ENCODE data around the gene SLC22A4. TPM values are rescaled to one million over a fixed set of nuclear protein-coding genes. Genes with fewer than 3 reads are reported as not detected.

Gene SLC22A4
- total and polyA plus RNA-seq, 9 donors: 0.72 to 7.7 (median 2.3) TPM

DNA sequence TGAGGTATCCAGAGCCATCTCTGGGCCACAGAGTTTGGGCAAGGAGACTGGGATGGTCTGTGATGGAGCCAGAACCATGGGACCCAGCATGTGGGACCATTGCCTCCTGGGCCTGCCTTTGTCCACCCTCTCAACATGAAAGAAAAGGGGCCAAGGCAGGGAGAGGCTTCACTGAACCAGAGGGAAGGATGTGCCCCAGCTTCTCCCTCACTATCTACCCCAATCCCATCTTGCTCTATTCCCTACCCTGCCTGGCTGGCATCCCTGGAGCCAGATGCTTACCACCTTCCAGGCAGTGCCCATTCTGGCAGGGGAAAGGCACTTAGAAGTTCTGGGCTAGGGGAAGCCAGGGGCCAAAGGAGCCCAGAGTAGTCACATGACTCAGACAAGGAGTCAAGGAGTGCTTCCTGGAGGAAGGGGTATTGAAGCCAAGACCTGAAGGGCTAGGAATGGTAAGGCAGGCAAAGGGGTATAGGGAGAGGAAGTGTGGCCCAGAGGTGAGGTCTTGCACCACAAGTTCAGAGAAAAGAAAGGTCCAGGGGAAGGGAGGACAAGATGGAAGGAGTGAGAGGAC lies 26.9 kb upstream of the SLC22A4 start:
- DNase-seq: no peak
- H3K27ac ChIP-seq: no peak overlapping the region
- H3K36me3 ChIP-seq: no peaks in the 10 kb centered on the region
- intact Hi-C loops (cut with DNase I): no loop called here
- TF ChIP-seq POLR2A (IDR thresholded peaks at IDR 0.05): no peak
- no peak for TF ChIP-seq EP300 (IDR thresholded peaks at IDR 0.05)
- TF ChIP-seq, protein P1, sequence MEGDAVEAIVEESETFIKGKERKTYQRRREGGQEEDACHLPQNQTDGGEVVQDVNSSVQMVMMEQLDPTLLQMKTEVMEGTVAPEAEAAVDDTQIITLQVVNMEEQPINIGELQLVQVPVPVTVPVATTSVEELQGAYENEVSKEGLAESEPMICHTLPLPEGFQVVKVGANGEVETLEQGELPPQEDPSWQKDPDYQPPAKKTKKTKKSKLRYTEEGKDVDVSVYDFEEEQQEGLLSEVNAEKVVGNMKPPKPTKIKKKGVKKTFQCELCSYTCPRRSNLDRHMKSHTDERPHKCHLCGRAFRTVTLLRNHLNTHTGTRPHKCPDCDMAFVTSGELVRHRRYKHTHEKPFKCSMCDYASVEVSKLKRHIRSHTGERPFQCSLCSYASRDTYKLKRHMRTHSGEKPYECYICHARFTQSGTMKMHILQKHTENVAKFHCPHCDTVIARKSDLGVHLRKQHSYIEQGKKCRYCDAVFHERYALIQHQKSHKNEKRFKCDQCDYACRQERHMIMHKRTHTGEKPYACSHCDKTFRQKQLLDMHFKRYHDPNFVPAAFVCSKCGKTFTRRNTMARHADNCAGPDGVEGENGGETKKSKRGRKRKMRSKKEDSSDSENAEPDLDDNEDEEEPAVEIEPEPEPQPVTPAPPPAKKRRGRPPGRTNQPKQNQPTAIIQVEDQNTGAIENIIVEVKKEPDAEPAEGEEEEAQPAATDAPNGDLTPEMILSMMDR (IDR thresholded peaks at IDR 0.05): no peak
- no peaks in the 10 kb centered on the region for H3K27me3 ChIP-seq
- H3K4me1 ChIP-seq (ENCODE audit: insufficient read depth): peaks cover 19% of the 10 kb centered on the region
- no peaks in the 10 kb centered on the region for H3K9me3 ChIP-seq
- H3K4me3 ChIP-seq: no peak overlapping the region

DNA sequence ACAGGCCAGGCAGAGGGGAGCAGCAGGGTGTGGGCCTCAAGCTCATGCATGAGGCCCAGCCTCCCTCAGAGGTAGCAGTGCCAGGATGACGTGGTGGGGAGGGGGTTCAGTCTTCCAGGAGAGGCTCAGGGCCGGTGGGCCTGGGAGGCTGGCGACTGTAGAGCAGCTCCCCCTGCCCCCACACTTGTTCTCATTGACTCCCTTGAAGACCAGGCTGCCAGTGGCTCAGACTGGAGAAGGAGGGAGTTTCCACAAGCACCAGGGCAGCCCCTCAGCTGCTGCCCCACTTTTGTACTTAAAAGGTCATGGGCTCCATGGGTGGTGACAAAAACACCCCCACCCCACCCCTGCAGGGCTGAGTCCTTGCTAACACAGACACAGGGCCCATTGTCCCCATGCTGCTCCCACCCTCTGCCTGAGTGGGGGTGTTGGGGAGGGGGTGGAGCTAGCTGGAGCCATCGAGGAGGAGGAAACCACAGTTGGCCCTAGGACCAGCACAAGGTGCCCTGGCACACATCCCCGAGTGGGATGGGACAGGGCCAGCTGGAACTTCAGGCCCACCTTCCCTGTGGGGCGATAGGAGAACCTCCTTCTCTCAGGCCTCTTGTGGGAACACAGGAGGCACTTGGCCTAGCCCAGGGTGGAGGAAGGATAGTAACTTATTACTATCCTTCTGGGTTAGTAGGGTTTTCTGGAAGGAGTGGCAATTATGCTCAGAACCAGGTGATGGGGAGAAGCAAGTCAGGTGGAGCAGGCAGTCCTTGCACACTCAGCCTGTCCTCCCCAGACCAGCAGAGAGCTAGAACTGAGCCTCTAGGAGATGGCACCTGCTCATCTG lies 26.0 kb upstream of the SLC22A4 start:
- Histone ChIP-seq H3K27ac (no peak overlapping the region), H3K36me3 (no peaks in the 10 kb centered on the region), H3K9me3 (no peaks in the 10 kb centered on the region), H3K4me1 (ENCODE audit: insufficient read depth) (peaks cover 19% of the 10 kb centered on the region), H3K27me3 (no peaks in the 10 kb centered on the region), H3K4me3 (no peak overlapping the region)
- no peak for DNase-seq
- TF ChIP-seq, protein P1 (IDR thresholded peaks at IDR 0.05): no peak
- no peak for TF ChIP-seq POLR2A (IDR thresholded peaks at IDR 0.05)
- TF ChIP-seq EP300 (IDR thresholded peaks at IDR 0.05): no peak
- intact Hi-C loops (cut with DNase I): no loop called here
- 64 to 69% (median 67%) methylated on average over 6 of the region's 6 CpGs for WGBS, 3 donors

DNA sequence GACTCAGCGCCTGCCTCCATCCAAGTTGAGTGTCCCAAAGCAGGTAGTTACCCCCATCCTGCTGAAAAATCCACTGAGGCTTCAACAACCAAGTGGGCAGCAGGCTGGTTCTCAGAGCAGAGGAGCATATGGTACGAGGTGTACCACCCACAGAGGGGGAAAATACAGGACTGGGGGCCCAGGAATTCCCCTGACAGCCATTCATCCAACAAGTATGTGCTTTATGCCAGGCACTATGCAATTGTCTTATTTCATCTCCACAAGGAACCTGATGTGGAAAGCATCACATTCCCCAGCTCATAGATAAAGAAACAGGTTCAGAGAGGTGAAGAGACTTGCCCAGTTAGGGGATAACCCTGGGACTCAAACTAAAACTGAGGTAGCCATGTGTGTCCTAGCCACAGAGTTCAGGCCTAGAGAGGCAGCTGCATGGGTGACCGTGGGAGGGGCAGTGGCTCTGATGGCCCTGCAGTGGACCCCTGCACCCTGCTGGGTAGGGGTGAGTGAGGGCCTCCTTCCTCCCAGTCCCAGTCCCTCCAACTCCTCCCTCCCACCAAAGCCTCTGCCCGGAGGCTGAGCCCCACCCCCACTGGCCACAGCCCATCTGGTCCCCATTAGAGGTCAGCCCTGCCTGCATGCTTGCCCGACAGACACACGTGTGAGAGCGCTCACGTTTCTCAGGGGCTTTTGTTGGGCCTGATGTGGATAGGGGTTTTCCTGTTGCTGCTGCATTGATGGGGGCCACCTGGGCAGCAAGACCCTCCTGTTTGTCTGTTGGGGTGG lies 25.2 kb upstream of the SLC22A4 start:
- intact Hi-C loops (cut with DNase I): no loop called here
- TF ChIP-seq POLR2A (IDR thresholded peaks at IDR 0.05): no peak
- no peak for TF ChIP-seq EP300 (IDR thresholded peaks at IDR 0.05)
- TF ChIP-seq, protein P1 (IDR thresholded peaks at IDR 0.05): no peak
- no peaks in the 10 kb centered on the region for H3K27me3 ChIP-seq
- WGBS, 3 donors: 43 to 63% (median 62%) methylated on average over 7 to 8 of the region's 8 CpGs
- no peaks in the 10 kb centered on the region for H3K36me3 ChIP-seq
- H3K27ac ChIP-seq: no peak overlapping the region
- DNase-seq: no peak
- H3K4me1 ChIP-seq (ENCODE audit: insufficient read depth): peaks cover 13% of the 10 kb centered on the region
- no peak overlapping the region for H3K4me3 ChIP-seq
- no peaks in the 10 kb centered on the region for H3K9me3 ChIP-seq

DNA sequence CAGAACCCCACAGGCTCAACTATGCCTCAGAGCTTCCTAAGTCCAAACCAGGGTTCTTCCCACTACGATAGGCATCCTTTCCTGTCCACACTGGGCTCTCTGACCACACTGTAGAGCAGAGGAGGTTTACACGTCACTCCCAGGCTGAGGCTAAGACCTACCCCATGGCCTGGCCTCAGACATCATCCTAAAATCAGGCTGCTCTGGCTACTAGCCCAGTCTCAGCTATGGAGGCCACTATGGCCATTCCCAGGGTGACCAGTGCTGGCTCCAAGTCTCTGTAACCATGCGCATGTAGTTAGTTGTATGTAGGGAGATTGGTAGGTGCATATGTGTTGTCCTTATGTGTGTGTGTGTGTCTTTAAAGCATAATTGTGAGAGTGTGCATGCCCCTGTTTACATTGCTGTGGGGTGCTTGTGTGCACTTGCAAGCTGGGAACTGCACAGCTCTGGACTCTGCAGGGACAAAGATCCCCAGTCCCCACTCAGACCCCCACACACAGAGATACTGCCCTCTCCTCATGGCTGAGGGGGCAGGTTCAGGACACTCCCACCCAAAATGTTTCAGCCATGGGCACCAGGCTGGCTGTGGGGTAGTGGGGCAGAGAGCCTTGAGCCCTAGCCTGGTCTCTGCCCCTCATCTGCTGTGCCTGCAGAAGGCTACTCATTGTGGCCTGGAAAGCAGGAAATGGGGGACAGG lies 24.4 kb upstream of the SLC22A4 start:
- Histone ChIP-seq H3K4me1 (ENCODE audit: insufficient read depth) (peaks cover 11% of the 10 kb centered on the region), H3K4me3 (no peak overlapping the region), H3K27ac (no peak overlapping the region), H3K36me3 (no peaks in the 10 kb centered on the region), H3K9me3 (no peaks in the 10 kb centered on the region), H3K27me3 (no peaks in the 10 kb centered on the region)
- TF ChIP-seq, protein P1 (IDR thresholded peaks at IDR 0.05): no peak
- TF ChIP-seq POLR2A (IDR thresholded peaks at IDR 0.05): no peak
- no peak for TF ChIP-seq EP300 (IDR thresholded peaks at IDR 0.05)
- WGBS, 3 donors: 85 to 96% (median 94%) methylated on average over 3 of the region's 3 CpGs
- DNase-seq: no peak
- intact Hi-C loops (cut with DNase I): no loop called here

Measured in ovary (tissue), 9 donors.